Ammon's horn (tissue), 1 donor: Measurements from ENCODE around the gene BIN1.

Source experiments
- DNase-seq: peaks from one replicate; pipeline ENCODE4 v3.0.0-alpha.2; 2016; ENCODE audit warnings: low spot score

Gene BIN1

GRCh38 chr2:127020536-127020935, 86.4 kb downstream of the BIN1 start:
- DNase-seq: no peak

- DNase-seq: no peak
These were observed 89.4 kb downstream of the BIN1 start for GRCh38 chr2:127017548-127017947.

- no peak for DNase-seq
These were observed 90.6 kb downstream of the BIN1 start for GRCh38 chr2:127016329-127016728.

GRCh38 chr2:127015106-127015910, 91.6 kb downstream of the BIN1 start:
- DNase-seq: no peak

- DNase-seq: no peak
These were observed 92.3 kb downstream of the BIN1 start for GRCh38 chr2:127014630-127015029.

GRCh38 chr2:127014224-127014623, 92.7 kb downstream of the BIN1 start:
- DNase-seq: no peak

GRCh38 chr2:127012868-127013267, 94.1 kb downstream of the BIN1 start:
- no peak for DNase-seq

GRCh38 chr2:127012215-127012614, 94.7 kb downstream of the BIN1 start:
- no peak for DNase-seq

GRCh38 chr2:127011796-127012195, 95.2 kb downstream of the BIN1 start:
- DNase-seq: no peak

GRCh38 chr2:127011231-127011661, 95.7 kb downstream of the BIN1 start:
- no peak for DNase-seq

GRCh38 chr2:127008265-127009015, 98.5 kb downstream of the BIN1 start:
- DNase-seq: no peak

GRCh38 chr2:127007652-127008051, 99.3 kb downstream of the BIN1 start:
- DNase-seq: no peak

GRCh38 chr2:127006962-127007361, 100.0 kb downstream of the BIN1 start:
- no peak for DNase-seq

GRCh38 chr2:127004893-127005600, 101.9 kb downstream of the BIN1 start:
- DNase-seq: no peak

- DNase-seq: peak; percentile 53
These were observed 103.7 kb downstream of the BIN1 start for GRCh38 chr2:127003070-127003800.

- DNase-seq: no peak
These were observed 105.2 kb downstream of the BIN1 start for GRCh38 chr2:127001751-127002150.

GRCh38 chr2:127000937-127001336, 106.0 kb downstream of the BIN1 start:
- DNase-seq: no peak

- DNase-seq: no peak
These were observed 106.8 kb downstream of the BIN1 start for GRCh38 chr2:127000194-127000593.

- no peak for DNase-seq
These were observed 107.7 kb downstream of the BIN1 start for GRCh38 chr2:126999106-126999756.

GRCh38 chr2:126998486-126998885, 108.5 kb downstream of the BIN1 start:
- no peak for DNase-seq
